Measurements from ENCODE around the gene ATP5F1E. TPM values are rescaled to one million over a fixed set of nuclear protein-coding genes. Genes with fewer than 3 reads are reported as not detected.

Gene ATP5F1E
- total and polyA plus RNA-seq, 9 of the 15 experiments (the other 6 are each of a cell fraction or from before 2014, with no cell fraction given) = 60.3 to 162 (median 113) TPM

DNA sequence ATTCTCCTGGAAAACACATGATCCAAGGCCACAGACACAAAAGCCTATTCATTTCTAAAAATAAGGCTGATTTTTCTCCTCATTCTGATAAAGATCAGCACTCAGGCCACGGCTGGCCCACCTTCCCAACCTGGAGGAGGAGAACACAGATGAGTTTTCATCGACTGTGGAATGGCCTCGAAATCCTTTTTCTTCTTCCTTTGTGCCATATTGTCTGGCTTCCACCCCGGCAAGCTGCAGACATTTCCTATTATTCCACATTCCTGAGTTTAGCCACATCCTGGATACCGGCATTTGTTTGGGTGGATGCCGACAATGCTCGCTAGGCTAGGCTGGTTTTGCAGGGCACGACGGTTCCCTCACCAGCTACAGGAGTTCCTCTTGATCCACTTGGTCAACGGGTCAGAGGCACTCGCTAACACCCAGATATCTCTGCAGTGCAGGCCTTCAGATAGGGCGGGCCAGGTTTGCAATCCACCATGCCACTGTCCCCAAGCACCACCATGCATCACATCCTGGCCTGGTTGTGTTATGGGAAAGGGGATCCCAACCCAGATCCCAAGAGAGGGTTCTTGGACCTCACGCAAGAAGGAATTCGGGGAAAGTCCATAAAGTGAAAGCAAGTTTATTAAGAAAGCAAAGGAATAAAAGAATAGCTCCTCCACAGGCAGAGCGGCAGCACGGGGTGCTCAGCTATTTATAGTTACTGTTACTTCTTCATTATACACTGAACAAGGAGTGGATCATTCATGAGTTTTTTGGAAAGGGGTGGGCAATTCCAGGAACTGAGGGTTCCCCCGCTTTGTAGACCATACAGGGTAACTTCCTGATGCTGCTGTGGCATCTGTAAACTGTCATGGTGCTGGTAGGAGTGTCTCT, 20.9 kb downstream of the ATP5F1E start (continued):
- TF ChIP-seq ZNF274 (IDR thresholded peaks at IDR 0.05; ENCODE audit: borderline replicate concordance, low read depth, low read length) (no peak), NCOA4 (IDR thresholded peaks at IDR 0.05; ENCODE audit: partially characterized antibody) (no peak), ZNF217 (CRISPR knock-in tag; IDR thresholded peaks at IDR 0.05) (no peak), ZNF324 (CRISPR knock-in tag; IDR thresholded peaks at IDR 0.05) (no peak), CAMTA2 (CRISPR knock-in tag; conservative IDR thresholded peaks at IDR 0.05) (no peak), PHF20 (IDR thresholded peaks at IDR 0.05; ENCODE audit: partially characterized antibody) (no peak), U2AF2 (optimal IDR thresholded peaks at IDR 0.05; ENCODE audit: low read depth, low read length) (no peak), CSDE1 (IDR thresholded peaks at IDR 0.05) (no peak), ZBTB17 (CRISPR knock-in tag; IDR thresholded peaks at IDR 0.05) (no peak), L3MBTL2 (IDR thresholded peaks at IDR 0.05) (peak; percentile 12; the same call in 1 of the 2 replicates), TAF9B (IDR thresholded peaks at IDR 0.05; ENCODE audit: partially characterized antibody) (no peak), TEAD2 (tag; IDR thresholded peaks at IDR 0.05) (no peak), MEF2D (tag; conservative IDR thresholded peaks at IDR 0.05; ENCODE audit: low read depth) (no peak), PHF8 (IDR thresholded peaks at IDR 0.05; ENCODE audit: borderline replicate concordance, low read length) (no peak), RBM17 (IDR thresholded peaks at IDR 0.05; ENCODE audit: borderline replicate concordance, low read depth, low read length) (no peak), KAT8 (IDR thresholded peaks at IDR 0.05; ENCODE audit: low read depth) (no peak), GATAD2B (IDR thresholded peaks at IDR 0.05; ENCODE audit: borderline replicate concordance) (0 out of 2 replicates have a peak, but pooled peaks have one; percentile 15)
- TF ChIP-seq, protein P1, sequence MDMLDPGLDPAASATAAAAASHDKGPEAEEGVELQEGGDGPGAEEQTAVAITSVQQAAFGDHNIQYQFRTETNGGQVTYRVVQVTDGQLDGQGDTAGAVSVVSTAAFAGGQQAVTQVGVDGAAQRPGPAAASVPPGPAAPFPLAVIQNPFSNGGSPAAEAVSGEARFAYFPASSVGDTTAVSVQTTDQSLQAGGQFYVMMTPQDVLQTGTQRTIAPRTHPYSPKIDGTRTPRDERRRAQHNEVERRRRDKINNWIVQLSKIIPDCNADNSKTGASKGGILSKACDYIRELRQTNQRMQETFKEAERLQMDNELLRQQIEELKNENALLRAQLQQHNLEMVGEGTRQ (CRISPR knock-in tag; IDR thresholded peaks at IDR 0.05) = no peak
- TF ChIP-seq, protein P2, sequence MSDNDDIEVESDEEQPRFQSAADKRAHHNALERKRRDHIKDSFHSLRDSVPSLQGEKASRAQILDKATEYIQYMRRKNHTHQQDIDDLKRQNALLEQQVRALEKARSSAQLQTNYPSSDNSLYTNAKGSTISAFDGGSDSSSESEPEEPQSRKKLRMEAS (CRISPR knock-in tag; IDR thresholded peaks at IDR 0.05) = no peak
- TF ChIP-seq, protein P3, sequence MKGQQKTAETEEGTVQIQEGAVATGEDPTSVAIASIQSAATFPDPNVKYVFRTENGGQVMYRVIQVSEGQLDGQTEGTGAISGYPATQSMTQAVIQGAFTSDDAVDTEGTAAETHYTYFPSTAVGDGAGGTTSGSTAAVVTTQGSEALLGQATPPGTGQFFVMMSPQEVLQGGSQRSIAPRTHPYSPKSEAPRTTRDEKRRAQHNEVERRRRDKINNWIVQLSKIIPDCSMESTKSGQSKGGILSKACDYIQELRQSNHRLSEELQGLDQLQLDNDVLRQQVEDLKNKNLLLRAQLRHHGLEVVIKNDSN (CRISPR knock-in tag; IDR thresholded peaks at IDR 0.05) = no peak
- TF ChIP-seq, protein P4, sequence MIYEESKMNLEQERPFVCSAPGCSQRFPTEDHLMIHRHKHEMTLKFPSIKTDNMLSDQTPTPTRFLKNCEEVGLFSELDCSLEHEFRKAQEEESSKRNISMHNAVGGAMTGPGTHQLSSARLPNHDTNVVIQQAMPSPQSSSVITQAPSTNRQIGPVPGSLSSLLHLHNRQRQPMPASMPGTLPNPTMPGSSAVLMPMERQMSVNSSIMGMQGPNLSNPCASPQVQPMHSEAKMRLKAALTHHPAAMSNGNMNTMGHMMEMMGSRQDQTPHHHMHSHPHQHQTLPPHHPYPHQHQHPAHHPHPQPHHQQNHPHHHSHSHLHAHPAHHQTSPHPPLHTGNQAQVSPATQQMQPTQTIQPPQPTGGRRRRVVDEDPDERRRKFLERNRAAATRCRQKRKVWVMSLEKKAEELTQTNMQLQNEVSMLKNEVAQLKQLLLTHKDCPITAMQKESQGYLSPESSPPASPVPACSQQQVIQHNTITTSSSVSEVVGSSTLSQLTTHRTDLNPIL (CRISPR knock-in tag; IDR thresholded peaks at IDR 0.05) = no peak
- TF ChIP-seq, protein P5, sequence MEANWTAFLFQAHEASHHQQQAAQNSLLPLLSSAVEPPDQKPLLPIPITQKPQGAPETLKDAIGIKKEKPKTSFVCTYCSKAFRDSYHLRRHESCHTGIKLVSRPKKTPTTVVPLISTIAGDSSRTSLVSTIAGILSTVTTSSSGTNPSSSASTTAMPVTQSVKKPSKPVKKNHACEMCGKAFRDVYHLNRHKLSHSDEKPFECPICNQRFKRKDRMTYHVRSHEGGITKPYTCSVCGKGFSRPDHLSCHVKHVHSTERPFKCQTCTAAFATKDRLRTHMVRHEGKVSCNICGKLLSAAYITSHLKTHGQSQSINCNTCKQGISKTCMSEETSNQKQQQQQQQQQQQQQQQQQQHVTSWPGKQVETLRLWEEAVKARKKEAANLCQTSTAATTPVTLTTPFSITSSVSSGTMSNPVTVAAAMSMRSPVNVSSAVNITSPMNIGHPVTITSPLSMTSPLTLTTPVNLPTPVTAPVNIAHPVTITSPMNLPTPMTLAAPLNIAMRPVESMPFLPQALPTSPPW (CRISPR knock-in tag; IDR thresholded peaks at IDR 0.05) = peak; percentile 66
